ENCODE data around the gene DHX16.

DNA sequence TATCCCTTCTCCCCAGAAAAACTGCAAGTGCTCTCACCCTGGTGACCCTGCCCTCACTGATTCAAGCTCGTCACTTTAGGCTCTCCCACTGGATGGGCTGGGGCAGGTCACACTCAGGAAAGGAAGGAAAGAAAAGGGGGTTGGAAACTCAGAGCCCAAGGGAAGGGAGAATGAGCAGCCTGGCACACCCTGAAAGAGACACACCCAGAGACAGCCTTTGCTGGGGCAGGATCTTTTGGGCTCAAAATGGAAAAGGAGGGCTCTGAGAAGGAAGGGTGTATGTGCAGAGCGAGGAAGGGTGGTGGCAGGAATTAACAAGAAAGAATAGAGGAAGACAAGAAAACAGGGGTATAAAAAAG, 11.2 kb upstream of the DHX16 start:
- TF ChIP-seq EZH2 (IDR thresholded peaks at IDR 0.05; ENCODE audit: low read length) = no peak
- TF ChIP-seq, protein P1, sequence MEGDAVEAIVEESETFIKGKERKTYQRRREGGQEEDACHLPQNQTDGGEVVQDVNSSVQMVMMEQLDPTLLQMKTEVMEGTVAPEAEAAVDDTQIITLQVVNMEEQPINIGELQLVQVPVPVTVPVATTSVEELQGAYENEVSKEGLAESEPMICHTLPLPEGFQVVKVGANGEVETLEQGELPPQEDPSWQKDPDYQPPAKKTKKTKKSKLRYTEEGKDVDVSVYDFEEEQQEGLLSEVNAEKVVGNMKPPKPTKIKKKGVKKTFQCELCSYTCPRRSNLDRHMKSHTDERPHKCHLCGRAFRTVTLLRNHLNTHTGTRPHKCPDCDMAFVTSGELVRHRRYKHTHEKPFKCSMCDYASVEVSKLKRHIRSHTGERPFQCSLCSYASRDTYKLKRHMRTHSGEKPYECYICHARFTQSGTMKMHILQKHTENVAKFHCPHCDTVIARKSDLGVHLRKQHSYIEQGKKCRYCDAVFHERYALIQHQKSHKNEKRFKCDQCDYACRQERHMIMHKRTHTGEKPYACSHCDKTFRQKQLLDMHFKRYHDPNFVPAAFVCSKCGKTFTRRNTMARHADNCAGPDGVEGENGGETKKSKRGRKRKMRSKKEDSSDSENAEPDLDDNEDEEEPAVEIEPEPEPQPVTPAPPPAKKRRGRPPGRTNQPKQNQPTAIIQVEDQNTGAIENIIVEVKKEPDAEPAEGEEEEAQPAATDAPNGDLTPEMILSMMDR (optimal IDR thresholded peaks at IDR 0.05 in 1 of 3, IDR thresholded peaks at IDR 0.05 in 1 of 3, conservative IDR thresholded peaks at IDR 0.05 in 1 of 3; ENCODE audit: extremely low read depth in 1 of 3, insufficient read depth in 2 of 3, low read length in 3 of 3) = no peak
